K562 (cell line): ENCODE data around the gene ERO1B. TPM values are rescaled to one million over a fixed set of nuclear protein-coding genes. Genes with fewer than 3 reads are reported as not detected.
A peak's percentile ranks its signal among the peaks of the same experiment; 100 is the strongest.

Experiments used
- BACH1 ChIP-seq: fragments of 200-800 bp; sonication (Bioruptor generic); IDR thresholded peaks from 2 replicates; pipeline ENCODE4 v1.6.1; 2016; ENCODE audit warnings: missing genetic modification characterization, missing compliant biosample characterization
- BHLHE40 ChIP-seq: IDR thresholded peaks from 2 replicates; pipeline ENCODE4 v1.6.1; 2011; ENCODE audit warnings: low read length, improper control_type of control experiment
- NR1H2 ChIP-seq: sonication (generic); formaldehyde crosslinking; IDR thresholded peaks from 2 replicates; pipeline ENCODE4 v1.4.0; 2020; ENCODE audit warnings: mild to moderate bottlenecking, missing genetic modification reagents
- PHB2 ChIP-seq: fragments of 450-650 bp; IDR thresholded peaks from 2 replicates; pipeline ENCODE4 v1.6.1; 2017; ENCODE audit warnings: low read depth
- PML ChIP-seq: IDR thresholded peaks from 2 replicates; pipeline ENCODE4 v1.6.1; 2012; ENCODE audit warnings: low read length, inconsistent platforms
- POLR2H ChIP-seq: IDR thresholded peaks from 2 replicates; pipeline ENCODE4 v1.6.1; 2016; ENCODE audit warnings: missing genetic modification characterization, low read depth, mild to moderate bottlenecking, control low read depth, missing compliant biosample characterization, moderate library complexity
- RFX1 ChIP-seq: fragments of 450-650 bp; IDR thresholded peaks from 2 replicates; pipeline ENCODE4 v1.6.1; 2016; ENCODE audit warnings: mild to moderate bottlenecking, moderate library complexity
- ZKSCAN3 ChIP-seq: fragments of 250-450 bp; sonication (Bioruptor Pico); IDR thresholded peaks from 2 replicates; pipeline ENCODE4 v1.4.0; 2020
- ZNF354B ChIP-seq: fragments of 250-450 bp; sonication (Bioruptor Pico); IDR thresholded peaks from 2 replicates; pipeline ENCODE4 v1.4.0; 2020
- ZNF785 ChIP-seq: fragments of 250-450 bp; sonication (Bioruptor Pico); IDR thresholded peaks from 2 replicates; pipeline ENCODE4 v1.4.0; 2020; ENCODE audit warnings: mild to moderate bottlenecking
- polyA plus RNA-seq, 8 experiments: library from polyadenylated mRNA; depleted of rRNA in 4 of 8; stranded (reverse) in 5 of 8; unstranded in 3 of 8; fragments of >200 nt; fragmentation: Nextera tagmentation in 2 of 8; fragmentation: Illumina TruSeq in 1 of 8; extraction: Ambion mirVana in 2 of 8; extraction: Trizol in 1 of 8; gene quantifications; 2 replicates each; pipeline versions ENCODE4 v1.2.1 to v1.2.3, GENCODE V29; 2011 to 2014; ENCODE audit warnings: inconsistent platforms in 1 of 8, missing spikeins in 1 of 8
- total RNA-seq, 7 experiments: library from RNA; depleted of rRNA in 6 of 7; stranded (reverse); fragments of >200 nt in 6 of 7; fragmentation: Illumina TruSeq in 2 of 7; extraction: Trizol in 2 of 7; gene quantifications; 2 replicates each; pipeline versions ENCODE4 v1.2.1 to v1.2.3, GENCODE V29; 2011 to 2021; ENCODE audit warnings: low replicate concordance in 1 of 7
- TF ChIP-seq, protein P1 (sequence below): fragments of 450-650 bp; formaldehyde crosslinking; IDR thresholded peaks from 2 replicates; pipeline ENCODE4 v1.4.0; 2020; ENCODE audit warnings: mild to moderate bottlenecking, moderate library complexity
- TF ChIP-seq, protein P2 (sequence below), 2 experiments: fragments of 450-650 bp; IDR thresholded peaks; 2 replicates each; pipeline ENCODE4 v1.6.1; 2016; ENCODE audit warnings: mild to moderate bottlenecking in 2 of 2, borderline replicate concordance in 1 of 2, low read depth in 1 of 2, moderate library complexity in 1 of 2
- TF ChIP-seq, protein P3 (sequence below): conservative IDR thresholded peaks from 2 replicates; pipeline ENCODE4 v1.6.1; 2011; ENCODE audit warnings: low read depth, mild to moderate bottlenecking, low read length; ENCODE audit not compliant: control insufficient read depth

Gene ERO1B
- total and polyA plus RNA-seq, 9 of the 15 experiments (the other 6 are each of a cell fraction or from before 2014, with no cell fraction given) = 0.59 to 6.4 (median 4.2) TPM

DNA sequence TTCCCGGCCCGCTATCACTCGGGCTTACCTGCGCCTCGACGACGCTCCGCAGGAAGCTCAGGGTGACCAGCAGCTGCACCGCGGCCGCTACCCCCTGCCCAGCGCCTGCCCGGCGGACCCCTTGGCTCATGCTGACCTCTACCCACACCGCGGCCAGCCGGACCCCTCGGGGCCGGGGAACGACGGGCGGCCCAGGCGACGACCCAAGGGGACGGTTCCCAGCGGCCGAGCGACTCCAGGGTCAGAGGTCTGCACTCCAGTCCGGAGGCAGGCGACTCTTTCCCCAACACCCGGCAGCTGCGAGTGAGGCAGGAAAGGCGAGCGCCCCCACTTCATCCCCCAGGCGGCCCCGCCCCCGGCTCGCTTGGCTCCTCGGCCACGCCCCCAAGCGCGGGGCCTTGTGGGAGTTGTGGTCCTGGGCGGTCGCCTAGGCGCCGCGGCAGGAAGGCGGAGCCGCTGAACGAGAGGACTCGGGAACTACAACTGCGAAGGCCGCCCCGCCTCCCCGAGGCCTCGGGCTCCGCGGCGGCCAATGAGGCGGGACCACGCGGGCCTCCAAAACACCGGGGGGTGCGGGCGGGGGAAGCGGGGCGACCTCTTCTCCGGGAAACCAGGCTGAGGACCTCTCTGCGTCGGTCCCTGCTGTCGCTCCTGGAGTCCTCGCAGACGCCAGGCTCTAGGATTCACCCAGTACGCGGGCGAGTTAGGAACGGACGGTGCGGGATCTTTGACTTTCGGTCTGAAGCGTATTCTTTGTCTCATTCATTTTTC is at the start of gene ERO1B (continued):
- TF ChIP-seq ZKSCAN3 (no peak), ZNF785 (CRISPR knock-in tag) (no peak), POLR2H (tag) (peak; percentile 96), BACH1 (no peak), ZNF354B (no peak), PHB2 (no peak), RFX1 (peak; percentile 76), NR1H2 (CRISPR knock-in tag) (no peak), BHLHE40 (no peak; the same call in 1 of the 2 replicates), PML (peak; percentile 72; the same call in 1 of the 2 replicates)
- TF ChIP-seq, protein P1, sequence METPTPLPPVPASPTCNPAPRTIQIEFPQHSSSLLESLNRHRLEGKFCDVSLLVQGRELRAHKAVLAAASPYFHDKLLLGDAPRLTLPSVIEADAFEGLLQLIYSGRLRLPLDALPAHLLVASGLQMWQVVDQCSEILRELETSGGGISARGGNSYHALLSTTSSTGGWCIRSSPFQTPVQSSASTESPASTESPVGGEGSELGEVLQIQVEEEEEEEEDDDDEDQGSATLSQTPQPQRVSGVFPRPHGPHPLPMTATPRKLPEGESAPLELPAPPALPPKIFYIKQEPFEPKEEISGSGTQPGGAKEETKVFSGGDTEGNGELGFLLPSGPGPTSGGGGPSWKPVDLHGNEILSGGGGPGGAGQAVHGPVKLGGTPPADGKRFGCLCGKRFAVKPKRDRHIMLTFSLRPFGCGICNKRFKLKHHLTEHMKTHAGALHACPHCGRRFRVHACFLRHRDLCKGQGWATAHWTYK = peak; percentile 81
- TF ChIP-seq, protein P2, sequence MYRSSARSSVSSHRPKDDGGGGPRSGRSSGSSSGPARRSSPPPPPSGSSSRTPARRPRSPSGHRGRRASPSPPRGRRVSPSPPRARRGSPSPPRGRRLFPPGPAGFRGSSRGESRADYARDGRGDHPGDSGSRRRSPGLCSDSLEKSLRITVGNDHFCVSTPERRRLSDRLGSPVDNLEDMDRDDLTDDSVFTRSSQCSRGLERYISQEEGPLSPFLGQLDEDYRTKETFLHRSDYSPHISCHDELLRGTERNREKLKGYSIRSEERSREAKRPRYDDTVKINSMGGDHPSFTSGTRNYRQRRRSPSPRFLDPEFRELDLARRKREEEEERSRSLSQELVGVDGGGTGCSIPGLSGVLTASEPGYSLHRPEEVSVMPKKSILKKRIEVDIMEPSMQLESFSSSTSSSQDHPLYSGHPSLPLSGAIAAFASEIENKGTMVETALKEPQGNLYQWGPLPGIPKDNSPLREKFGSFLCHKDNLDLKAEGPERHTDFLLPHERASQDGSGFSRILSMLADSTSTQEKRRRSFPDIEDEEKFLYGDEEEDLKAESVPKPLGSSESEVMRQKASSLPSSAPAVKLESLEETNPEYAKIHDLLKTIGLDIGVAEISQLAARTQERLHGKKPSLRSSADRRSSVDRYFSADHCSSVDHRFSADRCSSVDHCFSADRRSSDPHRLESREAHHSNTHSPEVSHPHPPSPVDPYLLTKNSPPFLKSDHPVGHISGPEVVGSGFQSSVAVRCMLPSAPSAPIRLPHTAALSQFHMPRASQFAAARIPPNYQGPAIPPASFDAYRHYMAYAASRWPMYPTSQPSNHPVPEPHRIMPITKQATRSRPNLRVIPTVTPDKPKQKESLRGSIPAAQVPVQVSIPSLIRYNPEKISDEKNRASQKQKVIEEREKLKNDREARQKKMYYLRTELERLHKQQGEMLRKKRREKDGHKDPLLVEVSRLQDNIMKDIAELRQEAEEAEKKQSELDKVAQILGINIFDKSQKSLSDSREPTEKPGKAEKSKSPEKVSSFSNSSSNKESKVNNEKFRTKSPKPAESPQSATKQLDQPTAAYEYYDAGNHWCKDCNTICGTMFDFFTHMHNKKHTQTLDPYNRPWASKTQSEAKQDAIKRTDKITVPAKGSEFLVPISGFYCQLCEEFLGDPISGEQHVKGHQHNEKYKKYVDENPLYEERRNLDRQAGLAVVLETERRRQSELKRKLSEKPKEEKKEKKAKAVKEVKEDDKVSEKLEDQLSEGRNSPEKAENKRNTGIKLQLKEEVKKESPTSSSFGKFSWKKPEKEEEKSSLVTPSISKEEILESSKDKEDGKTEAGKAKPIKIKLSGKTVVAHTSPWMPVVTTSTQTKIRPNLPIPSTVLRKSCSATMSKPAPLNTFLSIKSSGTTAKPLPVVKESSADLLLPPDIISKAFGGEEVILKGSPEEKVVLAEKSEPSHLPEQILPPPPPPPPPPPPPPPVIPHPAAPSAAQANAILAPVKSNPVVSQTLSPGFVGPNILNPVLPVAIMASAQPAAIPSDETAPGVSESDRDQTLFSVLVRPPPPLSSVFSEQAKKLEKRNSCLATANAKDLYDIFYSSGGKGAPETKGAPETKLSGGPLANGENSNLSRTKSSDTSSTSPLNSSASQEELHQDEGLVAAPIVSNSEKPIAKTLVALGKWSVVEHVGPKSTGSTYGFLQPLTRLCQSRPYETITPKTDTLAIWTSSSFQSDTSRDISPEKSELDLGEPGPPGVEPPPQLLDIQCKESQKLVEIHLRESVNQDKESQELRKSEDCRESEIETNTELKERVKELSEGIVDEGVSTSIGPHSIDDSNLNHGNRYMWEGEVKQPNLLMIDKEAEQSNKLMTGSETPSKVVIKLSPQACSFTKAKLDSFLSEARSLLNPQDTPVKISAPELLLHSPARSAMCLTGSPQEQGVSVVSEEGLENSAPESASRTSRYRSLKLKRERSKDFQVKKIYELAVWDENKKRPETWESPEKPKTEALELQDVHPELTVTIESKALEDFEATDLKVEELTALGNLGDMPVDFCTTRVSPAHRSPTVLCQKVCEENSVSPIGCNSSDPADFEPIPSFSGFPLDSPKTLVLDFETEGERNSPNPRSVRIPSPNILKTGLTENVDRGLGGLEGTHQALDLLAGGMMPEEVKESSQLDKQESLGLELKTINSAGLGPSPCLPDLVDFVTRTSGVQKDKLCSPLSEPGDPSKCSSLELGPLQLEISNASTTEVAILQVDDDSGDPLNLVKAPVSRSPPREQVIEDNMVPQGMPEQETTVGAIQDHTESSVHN (IDR thresholded peaks at IDR 0.05; ENCODE audit: borderline replicate concordance in 1 of 2, low read depth in 1 of 2) = no peak
- TF ChIP-seq, protein P3, sequence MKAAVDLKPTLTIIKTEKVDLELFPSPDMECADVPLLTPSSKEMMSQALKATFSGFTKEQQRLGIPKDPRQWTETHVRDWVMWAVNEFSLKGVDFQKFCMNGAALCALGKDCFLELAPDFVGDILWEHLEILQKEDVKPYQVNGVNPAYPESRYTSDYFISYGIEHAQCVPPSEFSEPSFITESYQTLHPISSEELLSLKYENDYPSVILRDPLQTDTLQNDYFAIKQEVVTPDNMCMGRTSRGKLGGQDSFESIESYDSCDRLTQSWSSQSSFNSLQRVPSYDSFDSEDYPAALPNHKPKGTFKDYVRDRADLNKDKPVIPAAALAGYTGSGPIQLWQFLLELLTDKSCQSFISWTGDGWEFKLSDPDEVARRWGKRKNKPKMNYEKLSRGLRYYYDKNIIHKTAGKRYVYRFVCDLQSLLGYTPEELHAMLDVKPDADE = peak; percentile 88
